ENCODE results near the gene SPATA45.

DNA sequence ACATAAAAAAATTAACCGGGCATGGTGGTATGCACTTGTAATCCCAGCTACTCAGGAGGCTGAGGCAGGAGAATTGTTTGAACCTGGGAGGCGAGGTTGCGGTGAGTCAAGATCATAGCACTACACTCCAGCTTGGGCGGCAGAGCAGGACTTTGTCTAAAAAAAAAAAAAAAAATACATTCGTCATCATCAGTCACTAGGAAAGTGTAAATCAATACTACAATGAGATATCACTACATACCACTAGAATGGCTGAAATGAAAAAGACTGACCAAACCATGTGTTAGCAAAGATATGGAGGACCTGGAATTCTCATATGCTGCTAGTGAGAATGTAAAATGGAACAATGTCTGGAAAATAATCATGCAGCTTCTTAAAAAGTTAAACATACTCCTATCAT, 9.3 kb downstream of the SPATA45 start:
- TF ChIP-seq EZH2 (IDR thresholded peaks at IDR 0.05; ENCODE audit: insufficient read depth, poor library complexity, severe bottlenecking), result no peak
- no peak for TF ChIP-seq EZH2phosphoT487 (IDR thresholded peaks at IDR 0.05; ENCODE audit: insufficient read depth, low read depth)

Data from GM23248 (cell line).